CD14-positive monocyte (primary cell): ENCODE data around the gene HDAC4. TPM values are rescaled to one million over a fixed set of nuclear protein-coding genes. Genes with fewer than 3 reads are reported as not detected.

Experiments used
- DNase-seq, 3 donors: peaks; one replicate each; pipeline ENCODE4 v3.0.0-alpha.2; 2011 to 2022
- H2AFZ ChIP-seq: 2 replicates; pipeline ENCODE4 v1.6.0; 2012; ENCODE audit warnings: mild to moderate bottlenecking, low read depth, low read length, inconsistent platforms; ENCODE audit not compliant: insufficient read depth, poor library complexity, severe bottlenecking
- H3K27ac ChIP-seq, 2 donors: 1 replicate in 1 of 2; 2 replicates in 1 of 2; pipeline ENCODE4 v1.5.1; 2012 to 2013; ENCODE audit warnings: low read length in 2 of 2, control low read depth in 1 of 2, inconsistent platforms in 1 of 2, low read depth in 1 of 2, mild to moderate bottlenecking in 1 of 2
- H3K27me3 ChIP-seq, 2 donors: one replicate each; pipeline versions ENCODE4 v1.6.0 to v1.6.1; 2011 to 2013; ENCODE audit warnings: low read length in 2 of 2; ENCODE audit not compliant: control insufficient read depth in 2 of 2, insufficient read depth in 2 of 2
- H3K36me3 ChIP-seq, 2 donors: replicated peaks in 1 of 2; 1 replicate in 1 of 2; 2 replicates in 1 of 2; pipeline versions ENCODE4 v1.5.1 to v1.6.1; 2012 to 2013; ENCODE audit warnings: low read length in 2 of 2, control low read depth in 1 of 2, inconsistent platforms in 1 of 2, mild to moderate bottlenecking in 1 of 2; ENCODE audit not compliant: insufficient read depth in 2 of 2, control insufficient read depth in 1 of 2
- H3K4me1 ChIP-seq, 2 donors: 1 replicate in 1 of 2; 2 replicates in 1 of 2; pipeline versions ENCODE4 v1.5.1 to v1.6.1; 2012 to 2013; ENCODE audit warnings: low read length in 2 of 2, control low read depth in 1 of 2, inconsistent platforms in 1 of 2, mild to moderate bottlenecking in 1 of 2, moderate library complexity in 1 of 2; ENCODE audit not compliant: insufficient read depth in 2 of 2, control insufficient read depth in 1 of 2
- H3K4me2 ChIP-seq: replicated peaks from 2 replicates; pipeline ENCODE3; 2012; ENCODE audit warnings: low read length, moderate library complexity, mild to moderate bottlenecking; ENCODE audit not compliant: poor library complexity, severe bottlenecking; ENCODE audit errors: extremely low read depth
- H3K4me3 ChIP-seq, 3 experiments: fragments of 200-600 bp in 1 of 3; sonication (generic) in 1 of 3; replicated peaks in 1 of 3; 1 replicate in 2 of 3; 2 replicates in 1 of 3; pipeline ENCODE4 v1.5.1; 2011 to 2013; ENCODE audit warnings: low read length in 3 of 3, mild to moderate bottlenecking in 3 of 3, control low read depth in 2 of 3, low read depth in 2 of 3, inconsistent platforms in 1 of 3, moderate library complexity in 1 of 3
- H3K79me2 ChIP-seq: 2 replicates; pipeline ENCODE4 v1.6.0; 2012; ENCODE audit warnings: mild to moderate bottlenecking, control low read depth, inconsistent platforms, low read length, moderate library complexity; ENCODE audit not compliant: insufficient read depth
- H3K9ac ChIP-seq: 2 replicates; pipeline ENCODE4 v1.6.0; 2017; ENCODE audit warnings: low read length, mild to moderate bottlenecking; ENCODE audit not compliant: insufficient read depth, poor library complexity, severe bottlenecking
- H3K9me3 ChIP-seq, 2 donors: replicated peaks in 1 of 2; 1 replicate in 1 of 2; 2 replicates in 1 of 2; pipeline versions ENCODE4 v1.5.1 to v1.6.1; 2012 to 2013; ENCODE audit warnings: low read length in 2 of 2, control low read depth in 1 of 2; ENCODE audit not compliant: control insufficient read depth in 1 of 2, insufficient read depth in 1 of 2
- H4K20me1 ChIP-seq: 2 replicates; pipeline ENCODE4 v1.6.0; 2012; ENCODE audit warnings: mild to moderate bottlenecking, low read length, control low read depth, moderate library complexity; ENCODE audit not compliant: insufficient read depth
- H3K27ac Mint-ChIP-seq, 7 donors: one replicate each; pipeline ENCODE4 v1.8.0; 2020; ENCODE audit warnings: mild to moderate bottlenecking in 7 of 7, mixed read lengths in 7 of 7, moderate library complexity in 6 of 7, inconsistent platforms in 2 of 7
- H3K27me3 Mint-ChIP-seq, 3 donors: one replicate each; pipeline ENCODE4 v1.8.0; 2021 to 2022; ENCODE audit warnings: low read depth in 3 of 3, mild to moderate bottlenecking in 3 of 3, mixed read lengths in 3 of 3, moderate library complexity in 3 of 3, inconsistent platforms in 1 of 3
- H3K36me3 Mint-ChIP-seq, 2 donors: one replicate each; pipeline ENCODE4 v1.8.0; 2020; ENCODE audit warnings: mixed read lengths in 2 of 2, inconsistent platforms in 1 of 2, mild to moderate bottlenecking in 1 of 2
- H3K4me1 Mint-ChIP-seq: one replicate; pipeline ENCODE4 v1.8.0; 2020; ENCODE audit warnings: mild to moderate bottlenecking, mixed read lengths
- H3K4me3 Mint-ChIP-seq, 2 donors: one replicate each; pipeline ENCODE4 v1.8.0; 2020; ENCODE audit warnings: mild to moderate bottlenecking in 2 of 2, mixed read lengths in 2 of 2, moderate library complexity in 1 of 2
- H3K9me3 Mint-ChIP-seq, 7 donors: one replicate each; pipeline ENCODE4 v1.8.0; 2020 to 2022; ENCODE audit warnings: mixed read lengths in 7 of 7, mild to moderate bottlenecking in 6 of 7, moderate library complexity in 6 of 7, inconsistent platforms in 2 of 7
- WGBS: methylation state at CpG from one replicate; pipeline ENCODE4 v1.1.5; 2013; ENCODE audit warnings: missing lambda C conversion rate; ENCODE audit not compliant: insufficient coverage; 5-methylcytosine and 5-hydroxymethylcytosine counted together
- intact Hi-C, 2 donors: fragments of 100-400 bp; cut with micrococcal nuclease; formaldehyde crosslinking; loops; one replicate each; pipeline versions ENCODE4 v1.15.0 to v1.15.1; 2023
- polyA plus RNA-seq, 3 donors: library from polyadenylated mRNA; depleted of rRNA in 1 of 3; unstranded in 2 of 3; stranded (reverse) in 1 of 3; fragments of 300-500 nt in 2 of 3; fragments of >200 nt in 1 of 3; fragmentation: Illumina TruSeq in 2 of 3; gene quantifications; 1 replicate in 2 of 3; 2 replicates in 1 of 3; pipeline ENCODE4 v1.2.3, GENCODE V29; 2012 to 2021
- TF ChIP-seq, protein P1 (sequence below): fragments of 200-600 bp; IDR thresholded peaks from one replicate; pipeline ENCODE4 v1.8.0; 2022; ENCODE audit warnings: antibody characterized with exemption, mild to moderate bottlenecking

Gene HDAC4
- polyA plus RNA-seq, 3 donors, result 3.3 to 23.0 (median 4.5) TPM

DNA sequence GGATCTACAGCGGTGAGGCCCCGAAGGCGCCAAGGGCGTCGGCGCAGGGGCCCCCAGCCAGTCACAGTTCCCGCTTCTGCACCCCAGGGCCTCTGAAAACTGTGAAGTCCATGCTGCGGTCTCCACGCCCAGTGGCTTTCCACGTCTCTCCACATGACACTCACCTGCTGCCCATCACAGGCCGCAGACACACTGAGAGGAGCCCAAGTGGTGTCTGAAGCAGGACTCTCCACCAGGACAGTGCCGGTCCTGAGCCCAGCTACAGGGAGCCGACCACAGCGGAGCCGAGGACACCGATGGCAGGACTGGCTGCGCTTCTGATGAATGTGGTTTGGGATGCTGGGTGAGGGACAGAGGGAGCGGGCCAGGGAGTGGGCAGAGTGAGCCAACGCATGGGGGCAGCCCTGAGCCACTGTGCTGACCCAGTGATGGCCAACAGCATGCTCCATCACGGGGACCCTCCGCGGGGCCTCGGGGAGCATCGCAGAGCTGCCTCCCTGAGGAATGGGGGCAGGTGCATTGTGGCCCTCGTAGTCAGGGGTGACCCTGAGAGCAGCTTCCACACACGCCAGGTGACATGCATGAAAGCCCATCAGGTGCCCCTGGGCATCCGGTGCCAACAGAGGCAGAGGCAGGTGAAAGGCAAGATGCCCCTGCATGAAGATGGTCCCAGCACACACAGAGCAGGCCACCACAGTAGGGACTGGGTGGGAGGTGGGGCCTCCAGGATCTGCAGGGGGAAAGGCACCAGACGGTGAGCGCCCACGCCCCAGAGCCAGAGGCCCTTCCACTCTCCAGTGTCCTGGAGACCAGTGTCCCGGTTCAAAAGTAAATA, 116.6 kb downstream of the HDAC4 start:
- Histone ChIP-seq H3K27ac (no peak overlapping the region), H3K79me2 (peaks cover 78% of the 10 kb centered on the region)
- H3K36me3 Mint-ChIP-seq, result peaks cover 8 to 10% of the 10 kb centered on the region in 2 donors

DNA sequence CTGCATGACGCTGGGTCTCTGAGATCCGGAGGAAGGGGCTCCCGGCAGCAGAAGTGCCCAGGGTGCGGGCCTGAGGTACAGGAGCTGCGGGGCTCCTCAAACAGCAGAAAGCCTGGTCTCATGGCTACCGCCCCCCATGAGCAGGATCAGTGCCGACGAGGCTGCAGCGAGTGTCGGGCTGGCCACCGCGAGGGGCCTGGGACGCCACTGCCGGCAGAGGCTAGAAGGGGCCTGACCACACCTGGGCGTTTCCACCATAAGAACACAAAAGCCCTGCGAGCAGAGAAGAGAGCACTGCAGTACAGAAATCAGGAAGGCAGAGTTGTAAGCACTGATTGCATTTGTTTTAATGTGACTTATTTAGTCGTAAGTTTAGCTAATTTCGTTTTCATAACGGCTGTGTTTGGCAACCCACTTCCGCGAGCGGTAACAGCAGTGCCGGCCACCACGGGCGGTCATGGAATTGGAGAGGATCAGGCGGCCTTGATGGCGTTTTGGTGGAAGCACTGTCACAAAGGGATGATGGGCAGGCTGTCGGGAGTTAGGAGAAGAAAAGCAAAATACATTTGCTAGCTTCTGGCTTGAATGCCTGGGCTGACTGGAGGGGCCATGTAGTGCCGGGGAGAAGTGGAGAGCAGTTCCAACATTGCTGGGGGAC, 117.4 kb downstream of the HDAC4 start:
- no peaks in the 10 kb centered on the region for H3K9me3 Mint-ChIP-seq
- Histone ChIP-seq H3K36me3 (no peaks in the 10 kb centered on the region), H3K9me3 (no peaks in the 10 kb centered on the region), H2AFZ (no peak overlapping the region), H3K4me1 (peaks cover 46 to 61% of the 10 kb centered on the region in 2 donors), H4K20me1 (peaks cover 9% of the 10 kb centered on the region), H3K9ac (no peak overlapping the region), H3K27me3 (no peaks in the 10 kb centered on the region), H3K4me2 (no peak overlapping the region), H3K79me2 (peaks cover 80% of the 10 kb centered on the region), H3K27ac (peak overlapping the region; percentile 37 to 51), H3K4me3 (no peak overlapping the region)
- H3K4me3 Mint-ChIP-seq, result peak overlapping the region in 1 of 2 donors; percentile 68
- peaks cover 8 to 10% of the 10 kb centered on the region in 2 donors for H3K36me3 Mint-ChIP-seq
- peak overlapping the region; percentile 7 to 81 (median 35) for H3K27ac Mint-ChIP-seq
- TF ChIP-seq, protein P1, sequence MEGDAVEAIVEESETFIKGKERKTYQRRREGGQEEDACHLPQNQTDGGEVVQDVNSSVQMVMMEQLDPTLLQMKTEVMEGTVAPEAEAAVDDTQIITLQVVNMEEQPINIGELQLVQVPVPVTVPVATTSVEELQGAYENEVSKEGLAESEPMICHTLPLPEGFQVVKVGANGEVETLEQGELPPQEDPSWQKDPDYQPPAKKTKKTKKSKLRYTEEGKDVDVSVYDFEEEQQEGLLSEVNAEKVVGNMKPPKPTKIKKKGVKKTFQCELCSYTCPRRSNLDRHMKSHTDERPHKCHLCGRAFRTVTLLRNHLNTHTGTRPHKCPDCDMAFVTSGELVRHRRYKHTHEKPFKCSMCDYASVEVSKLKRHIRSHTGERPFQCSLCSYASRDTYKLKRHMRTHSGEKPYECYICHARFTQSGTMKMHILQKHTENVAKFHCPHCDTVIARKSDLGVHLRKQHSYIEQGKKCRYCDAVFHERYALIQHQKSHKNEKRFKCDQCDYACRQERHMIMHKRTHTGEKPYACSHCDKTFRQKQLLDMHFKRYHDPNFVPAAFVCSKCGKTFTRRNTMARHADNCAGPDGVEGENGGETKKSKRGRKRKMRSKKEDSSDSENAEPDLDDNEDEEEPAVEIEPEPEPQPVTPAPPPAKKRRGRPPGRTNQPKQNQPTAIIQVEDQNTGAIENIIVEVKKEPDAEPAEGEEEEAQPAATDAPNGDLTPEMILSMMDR, result no peak
- 90% methylated on average over 23 of the region's 29 CpGs for WGBS
- peaks cover 45% of the 10 kb centered on the region for H3K4me1 Mint-ChIP-seq
- peaks cover 0 to 4% (median 4%) of the 10 kb centered on the region in 3 donors for H3K27me3 Mint-ChIP-seq
- intact Hi-C loops, result no loop called here
- DNase-seq, result no peak

More for the DNA sequence above, 116.6 kb downstream of the HDAC4 start:
- Histone ChIP-seq H3K4me1 (peaks cover 46 to 60% of the 10 kb centered on the region in 2 donors), H3K36me3 (no peaks in the 10 kb centered on the region), H2AFZ (no peak overlapping the region), H4K20me1 (peaks cover 9% of the 10 kb centered on the region), H3K27me3 (no peaks in the 10 kb centered on the region), H3K4me3 (peak overlapping the region in 1 of 3 experiments; percentile 68), H3K9me3 (no peaks in the 10 kb centered on the region), H3K4me2 (peak overlapping the region; percentile 86), H3K9ac (no peak overlapping the region)
- H3K4me3 Mint-ChIP-seq, result peak overlapping the region; percentile 75 to 87
- TF ChIP-seq, protein P1, result no peak
- H3K27me3 Mint-ChIP-seq, result peaks cover 0 to 5% (median 4%) of the 10 kb centered on the region in 3 donors
- intact Hi-C loops, result no loop called here
- no peaks in the 10 kb centered on the region for H3K9me3 Mint-ChIP-seq
- WGBS, result 87% methylated on average over 29 of the region's 31 CpGs
- peak overlapping the region in 4 of 7 donors; percentile 7 to 81 (median 54) for H3K27ac Mint-ChIP-seq
- peaks cover 45% of the 10 kb centered on the region for H3K4me1 Mint-ChIP-seq
- no peak for DNase-seq
